Adrenal gland (tissue), 5 donors: ENCODE data around the gene SLC25A43.

ENCODE experiments used
- POLR2A ChIP-seq, 2 donors: fragments of 450-650 bp; IDR thresholded peaks; one replicate each; pipeline ENCODE4 v1.6.1; 2017; ENCODE audit warnings: antibody characterized with exemption in 2 of 2, mild to moderate bottlenecking in 2 of 2, moderate library complexity in 1 of 2
- TF ChIP-seq, protein P1 (sequence below), 6 experiments: fragments of 450-650 bp in 4 of 6; fragments of 200-600 bp in 2 of 6; sonication (generic) in 1 of 6; IDR thresholded peaks; 1 replicate in 5 of 6; 2 replicates in 1 of 6; pipeline versions ENCODE4 v1.5.1 to v1.8.0; 2016 to 2021; ENCODE audit warnings: antibody characterized with exemption in 6 of 6, mild to moderate bottlenecking in 2 of 6, moderate library complexity in 1 of 6
- donor health status: DM: no; HTN: no; CAD: no.

DNA sequence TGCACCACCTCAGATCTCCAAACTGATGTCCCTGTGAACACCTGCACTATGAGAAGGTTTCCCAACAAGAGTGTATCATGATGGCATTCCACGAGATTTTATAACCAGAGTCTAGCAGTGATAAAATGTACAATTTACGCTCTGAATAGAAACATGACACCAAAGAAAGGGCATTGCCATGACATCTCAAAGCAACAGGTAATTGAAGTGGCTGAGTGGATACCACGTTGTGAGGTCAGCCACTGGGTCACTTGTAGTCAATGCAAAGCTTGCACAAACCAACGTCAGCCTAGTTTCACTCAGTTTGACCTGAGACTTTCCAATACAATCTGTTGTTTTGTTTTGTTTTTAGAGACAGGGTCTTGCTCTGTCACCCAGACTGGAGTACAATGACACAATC is 54.1 kb downstream of the SLC25A43 start:
- TF ChIP-seq, protein P1, sequence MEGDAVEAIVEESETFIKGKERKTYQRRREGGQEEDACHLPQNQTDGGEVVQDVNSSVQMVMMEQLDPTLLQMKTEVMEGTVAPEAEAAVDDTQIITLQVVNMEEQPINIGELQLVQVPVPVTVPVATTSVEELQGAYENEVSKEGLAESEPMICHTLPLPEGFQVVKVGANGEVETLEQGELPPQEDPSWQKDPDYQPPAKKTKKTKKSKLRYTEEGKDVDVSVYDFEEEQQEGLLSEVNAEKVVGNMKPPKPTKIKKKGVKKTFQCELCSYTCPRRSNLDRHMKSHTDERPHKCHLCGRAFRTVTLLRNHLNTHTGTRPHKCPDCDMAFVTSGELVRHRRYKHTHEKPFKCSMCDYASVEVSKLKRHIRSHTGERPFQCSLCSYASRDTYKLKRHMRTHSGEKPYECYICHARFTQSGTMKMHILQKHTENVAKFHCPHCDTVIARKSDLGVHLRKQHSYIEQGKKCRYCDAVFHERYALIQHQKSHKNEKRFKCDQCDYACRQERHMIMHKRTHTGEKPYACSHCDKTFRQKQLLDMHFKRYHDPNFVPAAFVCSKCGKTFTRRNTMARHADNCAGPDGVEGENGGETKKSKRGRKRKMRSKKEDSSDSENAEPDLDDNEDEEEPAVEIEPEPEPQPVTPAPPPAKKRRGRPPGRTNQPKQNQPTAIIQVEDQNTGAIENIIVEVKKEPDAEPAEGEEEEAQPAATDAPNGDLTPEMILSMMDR (IDR thresholded peaks at IDR 0.05): no peak
- TF ChIP-seq POLR2A (IDR thresholded peaks at IDR 0.05): no peak
